HEK293 (cell line): ENCODE measurements around the gene HSPA2.

Experiments used
- CTCF ChIA-PET: fragments of 350-600 bp; formaldehyde crosslinking; extraction: SDS; loops from one replicate; lab custom pipeline; 2021; ENCODE audit warnings: antibody characterized with exemption; lab: Yijun Ruan, JAX
- POLR2A ChIA-PET: fragments of 300-600 bp; formaldehyde crosslinking; extraction: SDS; loops from one replicate; lab custom pipeline; 2020; ENCODE audit warnings: antibody characterized with exemption, inconsistent platforms; lab: Yijun Ruan, JAX
- H3K27ac ChIP-seq: fragments of 200-500 bp; sonication (Bioruptor generic); 2 replicates; pipeline ENCODE4 v1.5.1; 2014; ENCODE audit warnings: low read depth, low read length, control low read depth, inconsistent platforms; ENCODE audit errors: extremely low read depth
- H3K36me3 ChIP-seq, 2 experiments: fragments of 200-500 bp in 1 of 2; sonication (Bioruptor generic) in 1 of 2; 1 replicate in 1 of 2; 2 replicates in 1 of 2; pipeline ENCODE4 v1.5.1; 2014 to 2017; ENCODE audit warnings: inconsistent platforms in 2 of 2, low read length in 2 of 2; ENCODE audit not compliant: control insufficient read depth in 2 of 2, insufficient read depth in 1 of 2
- H3K4me1 ChIP-seq: fragments of 200-500 bp; sonication (Bioruptor generic); 2 replicates; pipeline ENCODE4 v1.5.1; 2014; ENCODE audit warnings: mild to moderate bottlenecking, low read length, inconsistent platforms; ENCODE audit not compliant: control insufficient read depth, insufficient read depth
- H3K4me3 ChIP-seq: 2 replicates; pipeline ENCODE4 v1.5.1; 2011; ENCODE audit warnings: low read depth, mild to moderate bottlenecking, control low read depth, low read length, moderate library complexity
- H3K9me3 ChIP-seq: fragments of 200-500 bp; sonication (Bioruptor generic); 2 replicates; pipeline ENCODE4 v1.5.1; 2014; ENCODE audit warnings: low read depth, low read length, inconsistent platforms; ENCODE audit not compliant: control insufficient read depth, insufficient read depth
- SALL2 ChIP-seq: fragments of 450-650 bp; formaldehyde crosslinking; IDR thresholded peaks from 2 replicates; pipeline ENCODE4 v1.5.0; 2017; ENCODE audit warnings: missing biosample characterization, mild to moderate bottlenecking, missing genetic modification characterization, borderline replicate concordance
- SCRT1 ChIP-seq: fragments of 450-650 bp; formaldehyde crosslinking; IDR thresholded peaks from 2 replicates; pipeline ENCODE4 v1.5.1; 2016; ENCODE audit warnings: missing biosample characterization, missing genetic modification characterization, borderline replicate concordance
- SETDB1 ChIP-seq: IDR thresholded peaks from one replicate; pipeline ENCODE4 v1.6.1; 2017; ENCODE audit warnings: mild to moderate bottlenecking, low read length, moderate library complexity, mixed read lengths; ENCODE audit not compliant: insufficient read length
- ZBTB20 ChIP-seq: fragments of 450-650 bp; formaldehyde crosslinking; IDR thresholded peaks from 2 replicates; pipeline ENCODE4 v1.5.1; 2016; ENCODE audit warnings: missing biosample characterization, missing genetic modification characterization
- ZBTB21 ChIP-seq: fragments of 450-650 bp; formaldehyde crosslinking; IDR thresholded peaks from 2 replicates; pipeline ENCODE4 v1.5.1; 2017; ENCODE audit warnings: missing biosample characterization, missing genetic modification characterization
- ZFP37 ChIP-seq: fragments of 450-650 bp; formaldehyde crosslinking; IDR thresholded peaks from 2 replicates; pipeline ENCODE4 v1.5.1; 2016; ENCODE audit warnings: missing biosample characterization, missing genetic modification characterization
- ZNF184 ChIP-seq: fragments of 450-650 bp; IDR thresholded peaks from 2 replicates; pipeline ENCODE4 v1.5.1; 2018; ENCODE audit warnings: missing biosample characterization, mild to moderate bottlenecking, missing genetic modification characterization
- ZNF19 ChIP-seq: fragments of 450-650 bp; formaldehyde crosslinking; IDR thresholded peaks from 2 replicates; pipeline ENCODE4; 2016; ENCODE audit warnings: missing biosample characterization, missing genetic modification characterization, low read depth
- ZNF2 ChIP-seq: fragments of 450-650 bp; formaldehyde crosslinking; IDR thresholded peaks from 2 replicates; pipeline ENCODE4 v1.5.1; 2016; ENCODE audit warnings: missing biosample characterization, missing genetic modification characterization
- ZNF266 ChIP-seq: fragments of 450-650 bp; formaldehyde crosslinking; IDR thresholded peaks from 2 replicates; pipeline ENCODE4 v1.5.1; 2016; ENCODE audit warnings: missing biosample characterization, missing genetic modification characterization, low read depth
- ZNF292 ChIP-seq: fragments of 450-650 bp; formaldehyde crosslinking; IDR thresholded peaks from 2 replicates; pipeline ENCODE4 v1.5.1; 2016; ENCODE audit warnings: low read depth, missing biosample characterization, missing genetic modification characterization, borderline replicate concordance
- ZNF350 ChIP-seq: fragments of 450-650 bp; formaldehyde crosslinking; IDR thresholded peaks from 2 replicates; pipeline ENCODE4 v1.5.0; 2017; ENCODE audit warnings: missing biosample characterization, mild to moderate bottlenecking, missing genetic modification characterization
- ZNF354C ChIP-seq: fragments of 450-650 bp; formaldehyde crosslinking; IDR thresholded peaks from 2 replicates; pipeline ENCODE4 v1.5.1; 2016; ENCODE audit warnings: missing biosample characterization, missing genetic modification characterization, low read depth, borderline replicate concordance
- ZNF48 ChIP-seq: fragments of 450-650 bp; formaldehyde crosslinking; IDR thresholded peaks from 2 replicates; pipeline ENCODE4 v1.5.1; 2016; ENCODE audit warnings: missing biosample characterization, missing genetic modification characterization
- ZNF560 ChIP-seq: fragments of 450-650 bp; formaldehyde crosslinking; IDR thresholded peaks from 2 replicates; pipeline ENCODE4 v1.5.1; 2017; ENCODE audit warnings: missing biosample characterization, missing genetic modification characterization, borderline replicate concordance
- ZNF561 ChIP-seq: fragments of 450-650 bp; IDR thresholded peaks from 2 replicates; pipeline ENCODE4 v1.5.1; 2018; ENCODE audit warnings: missing biosample characterization, missing genetic modification characterization, borderline replicate concordance
- ZNF658 ChIP-seq: fragments of 450-650 bp; formaldehyde crosslinking; IDR thresholded peaks from 2 replicates; pipeline ENCODE4; 2016; ENCODE audit warnings: missing biosample characterization, missing genetic modification characterization
- ZNF777 ChIP-seq: fragments of 450-650 bp; formaldehyde crosslinking; IDR thresholded peaks from 2 replicates; pipeline ENCODE4 v1.5.1; 2017; ENCODE audit warnings: missing biosample characterization, missing genetic modification characterization, borderline replicate concordance
- ZNF792 ChIP-seq: fragments of 450-650 bp; formaldehyde crosslinking; IDR thresholded peaks from 2 replicates; pipeline ENCODE4 v1.5.1; 2016; ENCODE audit warnings: missing biosample characterization, missing genetic modification characterization
- TF ChIP-seq, protein P1 (sequence below): fragments of 450-650 bp; formaldehyde crosslinking; IDR thresholded peaks from 2 replicates; pipeline ENCODE4 v1.5.1; 2016; ENCODE audit warnings: missing biosample characterization, missing genetic modification characterization
- TF ChIP-seq, protein P2 (sequence below): fragments of 450-650 bp; formaldehyde crosslinking; IDR thresholded peaks from 2 replicates; pipeline ENCODE4 v1.5.1; 2017; ENCODE audit warnings: missing biosample characterization, missing genetic modification characterization
- TF ChIP-seq, protein P3 (sequence below): fragments of 450-650 bp; formaldehyde crosslinking; IDR thresholded peaks from 2 replicates; pipeline ENCODE4 v1.5.0; 2017; ENCODE audit warnings: missing biosample characterization, missing genetic modification characterization, borderline replicate concordance
- TF ChIP-seq, protein P4 (sequence below): fragments of 450-650 bp; formaldehyde crosslinking; IDR thresholded peaks from 2 replicates; pipeline ENCODE4 v1.5.1; 2016; ENCODE audit warnings: missing biosample characterization, missing genetic modification characterization
- TF ChIP-seq, protein P5 (sequence below): sonication (generic); formaldehyde crosslinking; IDR thresholded peaks from 2 replicates; pipeline ENCODE4 v1.8.1; 2022; ENCODE audit warnings: mild to moderate bottlenecking, moderate library complexity, missing genetic modification reagents
- TF ChIP-seq, protein P6 (sequence below): fragments of 450-650 bp; formaldehyde crosslinking; IDR thresholded peaks from 2 replicates; pipeline ENCODE4 v1.5.1; 2016; ENCODE audit warnings: missing biosample characterization, missing genetic modification characterization

The HSPA2 gene

DNA sequence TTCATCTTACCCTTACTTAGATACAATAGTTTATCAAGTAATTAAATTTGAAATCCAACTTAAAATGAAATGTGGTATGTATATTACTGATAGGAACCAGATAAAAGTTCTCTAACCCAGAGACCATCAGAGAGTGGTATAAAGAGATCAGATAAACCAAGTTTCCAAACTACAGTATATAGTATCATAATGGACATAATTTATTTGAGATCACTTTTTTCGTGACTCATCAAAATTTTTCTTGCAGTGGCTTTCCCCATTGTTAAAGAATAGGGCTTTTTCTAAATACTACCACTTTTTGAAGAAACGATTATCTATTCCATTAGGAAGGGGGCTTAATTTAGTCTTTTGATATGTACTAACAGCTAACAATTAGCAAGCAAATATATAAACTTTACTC is 15.2 kb upstream of the HSPA2 start (continued):
- TF ChIP-seq ZNF48 (tag by site-specific recombination) (no peak), ZNF19 (tag by site-specific recombination) (no peak)

DNA sequence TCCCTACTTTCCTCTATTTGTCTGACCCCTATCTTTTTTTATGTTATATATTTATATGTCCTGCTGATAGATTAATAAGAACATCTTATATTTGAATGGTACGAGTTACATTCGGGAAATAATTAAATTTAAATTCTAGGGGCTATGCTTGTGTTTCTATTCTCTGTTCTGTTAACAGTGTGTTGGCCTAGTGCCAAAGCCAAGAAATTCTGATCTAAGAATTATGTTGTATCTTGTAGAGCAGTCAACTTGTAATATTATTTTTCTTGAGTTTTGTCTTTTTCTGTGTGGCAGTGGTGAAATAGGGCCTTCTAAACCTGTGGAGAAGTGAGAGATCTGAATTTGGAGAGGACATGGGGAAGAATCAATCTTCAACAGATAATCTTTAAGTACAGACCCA is 9.0 kb upstream of the HSPA2 start:
- no peaks in the 10 kb centered on the region; a peak in 1 of 3 replicates for H3K36me3 ChIP-seq
- no peak overlapping the region for H3K27ac ChIP-seq
- ChIA-PET CTCF (interaction anchor here (0.6 to 2.6 kb wide), 5 partner anchors 9 to 1677 kb away, joined by 3 to 10 read pairs (median 3); partner anchors contain the start of gene HSPA2), POLR2A (interaction anchor here (1.9 kb wide), 1 partner anchor 9 kb away, joined by 7 read pairs; the partner anchor contains the start of gene HSPA2)
- no peak overlapping the region for H3K4me3 ChIP-seq
- H3K4me1 ChIP-seq, result no peaks in the 10 kb centered on the region
- TF ChIP-seq, protein P1, sequence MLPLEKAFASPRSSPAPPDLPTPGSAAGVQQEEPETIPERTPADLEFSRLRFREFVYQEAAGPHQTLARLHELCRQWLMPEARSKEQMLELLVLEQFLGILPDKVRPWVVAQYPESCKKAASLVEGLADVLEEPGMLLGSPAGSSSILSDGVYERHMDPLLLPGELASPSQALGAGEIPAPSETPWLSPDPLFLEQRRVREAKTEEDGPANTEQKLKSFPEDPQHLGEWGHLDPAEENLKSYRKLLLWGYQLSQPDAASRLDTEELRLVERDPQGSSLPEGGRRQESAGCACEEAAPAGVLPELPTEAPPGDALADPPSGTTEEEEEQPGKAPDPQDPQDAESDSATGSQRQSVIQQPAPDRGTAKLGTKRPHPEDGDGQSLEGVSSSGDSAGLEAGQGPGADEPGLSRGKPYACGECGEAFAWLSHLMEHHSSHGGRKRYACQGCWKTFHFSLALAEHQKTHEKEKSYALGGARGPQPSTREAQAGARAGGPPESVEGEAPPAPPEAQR (tag by site-specific recombination), result no peak
- TF ChIP-seq, protein P2, sequence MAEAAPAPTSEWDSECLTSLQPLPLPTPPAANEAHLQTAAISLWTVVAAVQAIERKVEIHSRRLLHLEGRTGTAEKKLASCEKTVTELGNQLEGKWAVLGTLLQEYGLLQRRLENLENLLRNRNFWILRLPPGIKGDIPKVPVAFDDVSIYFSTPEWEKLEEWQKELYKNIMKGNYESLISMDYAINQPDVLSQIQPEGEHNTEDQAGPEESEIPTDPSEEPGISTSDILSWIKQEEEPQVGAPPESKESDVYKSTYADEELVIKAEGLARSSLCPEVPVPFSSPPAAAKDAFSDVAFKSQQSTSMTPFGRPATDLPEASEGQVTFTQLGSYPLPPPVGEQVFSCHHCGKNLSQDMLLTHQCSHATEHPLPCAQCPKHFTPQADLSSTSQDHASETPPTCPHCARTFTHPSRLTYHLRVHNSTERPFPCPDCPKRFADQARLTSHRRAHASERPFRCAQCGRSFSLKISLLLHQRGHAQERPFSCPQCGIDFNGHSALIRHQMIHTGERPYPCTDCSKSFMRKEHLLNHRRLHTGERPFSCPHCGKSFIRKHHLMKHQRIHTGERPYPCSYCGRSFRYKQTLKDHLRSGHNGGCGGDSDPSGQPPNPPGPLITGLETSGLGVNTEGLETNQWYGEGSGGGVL (tag by site-specific recombination), result no peak
- no peak for TF ChIP-seq ZNF266 (tag by site-specific recombination)
- TF ChIP-seq ZNF292, result no peak
- no peak for TF ChIP-seq ZNF792 (tag by site-specific recombination)
- TF ChIP-seq, protein P3, sequence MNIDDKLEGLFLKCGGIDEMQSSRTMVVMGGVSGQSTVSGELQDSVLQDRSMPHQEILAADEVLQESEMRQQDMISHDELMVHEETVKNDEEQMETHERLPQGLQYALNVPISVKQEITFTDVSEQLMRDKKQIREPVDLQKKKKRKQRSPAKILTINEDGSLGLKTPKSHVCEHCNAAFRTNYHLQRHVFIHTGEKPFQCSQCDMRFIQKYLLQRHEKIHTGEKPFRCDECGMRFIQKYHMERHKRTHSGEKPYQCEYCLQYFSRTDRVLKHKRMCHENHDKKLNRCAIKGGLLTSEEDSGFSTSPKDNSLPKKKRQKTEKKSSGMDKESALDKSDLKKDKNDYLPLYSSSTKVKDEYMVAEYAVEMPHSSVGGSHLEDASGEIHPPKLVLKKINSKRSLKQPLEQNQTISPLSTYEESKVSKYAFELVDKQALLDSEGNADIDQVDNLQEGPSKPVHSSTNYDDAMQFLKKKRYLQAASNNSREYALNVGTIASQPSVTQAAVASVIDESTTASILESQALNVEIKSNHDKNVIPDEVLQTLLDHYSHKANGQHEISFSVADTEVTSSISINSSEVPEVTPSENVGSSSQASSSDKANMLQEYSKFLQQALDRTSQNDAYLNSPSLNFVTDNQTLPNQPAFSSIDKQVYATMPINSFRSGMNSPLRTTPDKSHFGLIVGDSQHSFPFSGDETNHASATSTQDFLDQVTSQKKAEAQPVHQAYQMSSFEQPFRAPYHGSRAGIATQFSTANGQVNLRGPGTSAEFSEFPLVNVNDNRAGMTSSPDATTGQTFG, result no peak
- no peak for TF ChIP-seq ZNF777 (tag by site-specific recombination)
- no peak for TF ChIP-seq ZNF2 (tag by site-specific recombination)
- TF ChIP-seq ZNF561, result no peak
- TF ChIP-seq, protein P4, sequence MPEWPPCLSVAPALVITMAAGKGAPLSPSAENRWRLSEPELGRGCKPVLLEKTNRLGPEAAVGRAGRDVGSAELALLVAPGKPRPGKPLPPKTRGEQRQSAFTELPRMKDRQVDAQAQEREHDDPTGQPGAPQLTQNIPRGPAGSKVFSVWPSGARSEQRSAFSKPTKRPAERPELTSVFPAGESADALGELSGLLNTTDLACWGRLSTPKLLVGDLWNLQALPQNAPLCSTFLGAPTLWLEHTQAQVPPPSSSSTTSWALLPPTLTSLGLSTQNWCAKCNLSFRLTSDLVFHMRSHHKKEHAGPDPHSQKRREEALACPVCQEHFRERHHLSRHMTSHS, result no peak
- TF ChIP-seq ZNF560 (tag by site-specific recombination), result no peak
- TF ChIP-seq SCRT1 (tag by site-specific recombination), result no peak
- TF ChIP-seq ZBTB20 (tag by site-specific recombination), result no peak
- H3K9me3 ChIP-seq, result no peaks in the 10 kb centered on the region

DNA sequence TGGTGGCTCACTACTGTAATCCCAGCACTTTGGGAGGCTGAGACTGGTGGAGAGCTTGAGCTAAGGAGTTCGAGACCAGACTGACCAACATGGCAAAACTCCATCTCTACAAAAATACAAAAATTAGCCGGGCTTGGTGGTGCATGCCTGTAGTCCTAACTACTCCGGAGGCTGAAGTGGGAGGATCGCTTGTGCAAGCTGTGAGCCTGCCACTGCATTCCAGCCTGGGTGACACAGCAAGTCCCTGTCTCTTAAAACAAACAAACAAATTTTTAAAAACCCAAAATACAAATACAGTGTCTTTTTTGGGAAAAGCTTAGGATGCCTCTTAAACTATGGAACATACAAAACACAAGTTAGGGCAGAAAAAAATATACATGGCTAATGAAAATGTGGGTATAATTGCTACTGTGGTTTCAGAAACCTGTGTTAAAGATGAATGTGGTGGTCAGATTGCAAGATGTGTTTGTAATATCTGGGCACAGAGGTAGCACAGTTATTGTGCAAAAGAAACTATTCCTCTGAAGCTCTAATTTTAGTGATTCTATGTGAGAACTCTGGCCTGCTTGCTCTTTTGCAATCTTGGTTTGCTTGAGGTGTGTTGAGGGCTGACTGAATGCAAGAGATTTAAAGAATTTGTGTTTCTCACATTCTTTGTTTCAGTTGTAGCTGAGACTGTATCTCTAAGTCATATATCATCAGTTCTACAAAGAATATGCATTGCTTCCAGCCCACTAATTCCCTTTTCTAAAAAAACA is 3.9 kb upstream of the HSPA2 start:
- no peak overlapping the region for H3K27ac ChIP-seq
- no peaks in the 10 kb centered on the region; the same call in 1 of the 2 replicates for H3K4me1 ChIP-seq
- no peaks in the 10 kb centered on the region for H3K36me3 ChIP-seq
- ChIA-PET POLR2A (no interaction called here), CTCF (interaction anchor here (0.6 to 3.0 kb wide), 3 partner anchors 26 to 356 kb away, joined by 3 to 14 read pairs (median 4); no protein-coding TSS in a partner anchor)
- no peaks in the 10 kb centered on the region for H3K9me3 ChIP-seq
- H3K4me3 ChIP-seq, result no peak overlapping the region
- TF ChIP-seq, protein P5, sequence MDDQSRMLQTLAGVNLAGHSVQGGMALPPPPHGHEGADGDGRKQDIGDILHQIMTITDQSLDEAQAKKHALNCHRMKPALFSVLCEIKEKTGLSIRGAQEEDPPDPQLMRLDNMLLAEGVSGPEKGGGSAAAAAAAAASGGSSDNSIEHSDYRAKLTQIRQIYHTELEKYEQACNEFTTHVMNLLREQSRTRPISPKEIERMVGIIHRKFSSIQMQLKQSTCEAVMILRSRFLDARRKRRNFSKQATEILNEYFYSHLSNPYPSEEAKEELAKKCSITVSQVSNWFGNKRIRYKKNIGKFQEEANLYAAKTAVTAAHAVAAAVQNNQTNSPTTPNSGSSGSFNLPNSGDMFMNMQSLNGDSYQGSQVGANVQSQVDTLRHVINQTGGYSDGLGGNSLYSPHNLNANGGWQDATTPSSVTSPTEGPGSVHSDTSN, result no peak
- TF ChIP-seq ZFP37 (tag by site-specific recombination) (no peak), ZNF354C (no peak), ZBTB21 (tag by site-specific recombination) (no peak), SALL2 (tag by site-specific recombination) (no peak), ZNF658 (tag by site-specific recombination) (no peak), SETDB1 (no peak), ZNF350 (no peak), ZNF184 (tag by site-specific recombination) (no peak)
- TF ChIP-seq, protein P6, sequence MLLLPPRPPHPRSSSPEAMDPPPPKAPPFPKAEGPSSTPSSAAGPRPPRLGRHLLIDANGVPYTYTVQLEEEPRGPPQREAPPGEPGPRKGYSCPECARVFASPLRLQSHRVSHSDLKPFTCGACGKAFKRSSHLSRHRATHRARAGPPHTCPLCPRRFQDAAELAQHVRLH (tag by site-specific recombination), result no peak
